Tibial nerve (tissue), 4 donors: ENCODE results near the gene DOCK9. TPM values are rescaled to one million over a fixed set of nuclear protein-coding genes. Genes with fewer than 3 reads are reported as not detected.

Experiments used
- DNase-seq, 2 donors: peaks; one replicate each; pipeline ENCODE4 v3.0.0-alpha.2; 2019; ENCODE audit warnings: low spot score in 2 of 2
- H3K27ac ChIP-seq, 4 donors: fragments of 200-600 bp; sonication (generic) in 3 of 4; one replicate each; pipeline ENCODE4 v1.5.1; 2017 to 2019; ENCODE audit warnings: mild to moderate bottlenecking in 1 of 4
- H3K27me3 ChIP-seq, 2 donors: fragments of 200-600 bp; sonication (generic) in 1 of 2; one replicate each; pipeline versions ENCODE4 v1.5.1 to v1.6.0; 2017 to 2019
- H3K36me3 ChIP-seq, 3 donors: fragments of 200-600 bp; sonication (generic); one replicate each; pipeline ENCODE4 v1.5.1; 2018 to 2019
- H3K4me1 ChIP-seq, 4 donors: fragments of 200-600 bp; sonication (generic) in 3 of 4; one replicate each; pipeline ENCODE4 v1.5.1; 2017 to 2019
- H3K4me3 ChIP-seq, 4 donors: fragments of 200-600 bp; sonication (generic) in 3 of 4; one replicate each; pipeline ENCODE4 v1.5.1; 2017 to 2019; ENCODE audit warnings: mild to moderate bottlenecking in 1 of 4, moderate library complexity in 1 of 4
- H3K9me3 ChIP-seq, 4 donors: fragments of 200-600 bp; sonication (generic) in 3 of 4; one replicate each; pipeline ENCODE4 v1.5.1; 2017 to 2019
- EP300 ChIP-seq, 2 donors: sonication (generic); formaldehyde crosslinking; IDR thresholded peaks; one replicate each; pipeline ENCODE4 v1.6.1; 2017; ENCODE audit warnings: antibody characterized with exemption in 2 of 2, mild to moderate bottlenecking in 1 of 2
- POLR2A ChIP-seq, 2 donors: fragments of 450-650 bp; IDR thresholded peaks; one replicate each; pipeline ENCODE4 v1.6.1; 2017; ENCODE audit warnings: antibody characterized with exemption in 2 of 2, mild to moderate bottlenecking in 2 of 2, moderate library complexity in 2 of 2
- WGBS, 2 donors: methylation state at CpG; one replicate each; pipeline ENCODE4 v1.1.5; 2018; 5-methylcytosine and 5-hydroxymethylcytosine counted together
- total RNA-seq, 4 donors: library from RNA; depleted of rRNA; stranded (reverse); fragments of >200 nt; gene quantifications; one replicate each; pipeline ENCODE4 v1.1.0, GENCODE V29; 2016
- TF ChIP-seq, protein P1 (sequence below), 5 experiments: fragments of 200-600 bp in 3 of 5; fragments of 450-650 bp in 2 of 5; sonication (generic) in 3 of 5; IDR thresholded peaks; one replicate each; pipeline ENCODE4 v1.5.1; 2016 to 2019; ENCODE audit warnings: antibody characterized with exemption in 5 of 5, mild to moderate bottlenecking in 3 of 5, moderate library complexity in 2 of 5

The DOCK9 gene
- total RNA-seq, 4 donors from 2014 or later, result 147 to 258 (median 243) TPM

GRCh38 chr13:98890925-98891324, 86.9 kb downstream of the DOCK9 start:
- 74 to 80% methylated on average over 5 of the region's 5 CpGs for WGBS, 2 donors
- DNase-seq, result no peak
- Histone ChIP-seq H3K9me3 (no peaks in the 10 kb centered on the region), H3K27ac (peak overlapping the region in 1 of 4 donors; percentile 54), H3K4me3 (no peak overlapping the region), H3K27me3 (no peaks in the 10 kb centered on the region), H3K36me3 (peaks cover 0 to 41% (median 0%) of the 10 kb centered on the region in 3 donors), H3K4me1 (peaks cover 0 to 12% (median 0%) of the 10 kb centered on the region in 4 donors)
- no peak for TF ChIP-seq POLR2A (IDR thresholded peaks at IDR 0.05)
- TF ChIP-seq, protein P1, sequence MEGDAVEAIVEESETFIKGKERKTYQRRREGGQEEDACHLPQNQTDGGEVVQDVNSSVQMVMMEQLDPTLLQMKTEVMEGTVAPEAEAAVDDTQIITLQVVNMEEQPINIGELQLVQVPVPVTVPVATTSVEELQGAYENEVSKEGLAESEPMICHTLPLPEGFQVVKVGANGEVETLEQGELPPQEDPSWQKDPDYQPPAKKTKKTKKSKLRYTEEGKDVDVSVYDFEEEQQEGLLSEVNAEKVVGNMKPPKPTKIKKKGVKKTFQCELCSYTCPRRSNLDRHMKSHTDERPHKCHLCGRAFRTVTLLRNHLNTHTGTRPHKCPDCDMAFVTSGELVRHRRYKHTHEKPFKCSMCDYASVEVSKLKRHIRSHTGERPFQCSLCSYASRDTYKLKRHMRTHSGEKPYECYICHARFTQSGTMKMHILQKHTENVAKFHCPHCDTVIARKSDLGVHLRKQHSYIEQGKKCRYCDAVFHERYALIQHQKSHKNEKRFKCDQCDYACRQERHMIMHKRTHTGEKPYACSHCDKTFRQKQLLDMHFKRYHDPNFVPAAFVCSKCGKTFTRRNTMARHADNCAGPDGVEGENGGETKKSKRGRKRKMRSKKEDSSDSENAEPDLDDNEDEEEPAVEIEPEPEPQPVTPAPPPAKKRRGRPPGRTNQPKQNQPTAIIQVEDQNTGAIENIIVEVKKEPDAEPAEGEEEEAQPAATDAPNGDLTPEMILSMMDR (IDR thresholded peaks at IDR 0.05), result no peak
- TF ChIP-seq EP300 (IDR thresholded peaks at IDR 0.05), result no peak

GRCh38 chr13:98890186-98890585, 87.7 kb downstream of the DOCK9 start:
- peaks cover 0 to 41% (median 1%) of the 10 kb centered on the region in 3 donors for H3K36me3 ChIP-seq

GRCh38 chr13:98889419-98890085, 88.3 kb downstream of the DOCK9 start:
- DNase-seq, result no peak
- H3K36me3 ChIP-seq, result peaks cover 0 to 46% (median 5%) of the 10 kb centered on the region in 3 donors
- no peaks in the 10 kb centered on the region for H3K27me3 ChIP-seq
- H3K9me3 ChIP-seq, result no peaks in the 10 kb centered on the region
- TF ChIP-seq EP300 (IDR thresholded peaks at IDR 0.05) (no peak), POLR2A (IDR thresholded peaks at IDR 0.05) (no peak)
- TF ChIP-seq, protein P1 (IDR thresholded peaks at IDR 0.05), result no peak
- 78 to 83% methylated on average over 4 of the region's 4 CpGs for WGBS, 2 donors
- H3K4me3 ChIP-seq, result no peak overlapping the region
- H3K27ac ChIP-seq, result peak overlapping the region in 2 of 4 donors; percentile 10 to 29
- H3K4me1 ChIP-seq, result peaks cover 0 to 12% (median 0%) of the 10 kb centered on the region in 4 donors

More at GRCh38 chr13:98890186-98890585, 87.7 kb downstream of the DOCK9 start:
- Histone ChIP-seq H3K27me3 (no peaks in the 10 kb centered on the region), H3K4me3 (no peak overlapping the region), H3K9me3 (no peaks in the 10 kb centered on the region), H3K27ac (peak overlapping the region in 2 of 4 donors; percentile 29 to 54), H3K4me1 (peaks cover 0 to 12% (median 0%) of the 10 kb centered on the region in 4 donors)
- peak; percentile 22 to 53 for DNase-seq
- TF ChIP-seq, protein P1 (IDR thresholded peaks at IDR 0.05), result no peak
- peak in 1 of 2 donors; percentile 51 for TF ChIP-seq EP300 (IDR thresholded peaks at IDR 0.05)
- 44 to 48% methylated on average over 8 of the region's 8 CpGs for WGBS, 2 donors

GRCh38 chr13:98888890-98889279, 89.0 kb downstream of the DOCK9 start:
- no peak overlapping the region for H3K27ac ChIP-seq
- TF ChIP-seq EP300 (IDR thresholded peaks at IDR 0.05), result no peak
- peaks cover 0 to 51% (median 5%) of the 10 kb centered on the region in 3 donors for H3K36me3 ChIP-seq
- H3K9me3 ChIP-seq, result no peaks in the 10 kb centered on the region
- peaks cover 0 to 13% (median 0%) of the 10 kb centered on the region in 4 donors for H3K4me1 ChIP-seq
- no peak for DNase-seq
- no peaks in the 10 kb centered on the region for H3K27me3 ChIP-seq
- WGBS, 2 donors, result 58 to 72% methylated on average over 3 of the region's 3 CpGs
- H3K4me3 ChIP-seq, result no peak overlapping the region

DNA sequence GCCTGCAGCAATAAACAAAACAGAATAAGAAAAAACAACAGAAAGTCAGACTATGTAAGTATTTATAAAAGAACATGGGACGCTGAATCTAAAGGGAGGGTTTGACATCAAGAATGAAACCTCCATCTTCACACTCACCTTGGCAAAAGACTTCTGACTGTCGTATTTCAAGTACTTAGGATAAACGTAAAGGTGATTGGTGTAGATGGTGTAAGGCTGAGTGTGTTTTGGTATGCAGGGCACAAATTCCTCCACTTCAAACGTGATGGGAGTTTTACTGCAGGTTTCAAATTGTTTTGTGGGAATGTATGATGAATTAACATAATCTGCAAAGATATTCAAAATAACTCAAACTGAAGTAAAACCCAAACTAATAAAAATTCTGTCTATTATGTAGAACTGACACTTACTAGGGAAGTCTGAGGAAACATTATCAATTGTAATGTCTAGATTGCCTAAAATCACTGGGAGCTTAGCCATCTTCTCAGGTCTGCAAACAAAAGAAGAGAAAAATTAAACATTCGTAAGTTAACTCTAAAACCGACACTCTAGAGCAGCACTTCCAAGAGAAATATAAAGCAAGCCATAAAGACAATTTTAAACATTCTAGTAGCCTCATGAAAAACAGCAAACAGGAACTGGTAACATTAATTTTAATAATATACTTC, 89.5 kb downstream of the DOCK9 start:
- no peak for TF ChIP-seq EP300 (IDR thresholded peaks at IDR 0.05)
- TF ChIP-seq POLR2A (IDR thresholded peaks at IDR 0.05), result no peak
- TF ChIP-seq, protein P1 (IDR thresholded peaks at IDR 0.05), result no peak
- Histone ChIP-seq H3K36me3 (peaks cover 0 to 51% (median 5%) of the 10 kb centered on the region in 3 donors), H3K4me1 (peaks cover 0 to 18% (median 0%) of the 10 kb centered on the region in 4 donors), H3K27ac (no peak overlapping the region), H3K9me3 (no peaks in the 10 kb centered on the region), H3K4me3 (no peak overlapping the region), H3K27me3 (no peaks in the 10 kb centered on the region)
- WGBS, 2 donors, result 87 to 89% methylated on average over 6 of the region's 6 CpGs
- DNase-seq, result no peak
